ENCODE data around the gene BMP4.

DNA sequence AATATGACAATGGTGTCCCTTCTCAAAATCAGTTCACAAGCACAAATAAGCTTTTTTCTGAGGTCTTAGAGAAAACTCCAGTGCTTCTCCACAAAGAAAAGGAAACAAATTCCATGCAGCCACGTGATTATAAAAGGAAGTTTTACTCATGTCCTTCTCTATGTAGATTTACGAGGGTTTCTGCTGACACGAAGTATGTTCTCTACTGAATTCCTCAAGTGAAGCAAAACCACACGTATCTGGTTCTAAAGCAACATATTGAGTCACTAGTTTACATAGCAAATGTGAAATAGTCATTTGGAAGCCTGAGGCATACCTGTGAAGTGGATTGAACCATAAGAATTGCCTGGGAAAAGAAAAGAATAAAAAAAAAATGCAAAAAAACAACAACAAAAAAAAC is 31.9 kb downstream of the BMP4 start:
- TF ChIP-seq, protein P1, sequence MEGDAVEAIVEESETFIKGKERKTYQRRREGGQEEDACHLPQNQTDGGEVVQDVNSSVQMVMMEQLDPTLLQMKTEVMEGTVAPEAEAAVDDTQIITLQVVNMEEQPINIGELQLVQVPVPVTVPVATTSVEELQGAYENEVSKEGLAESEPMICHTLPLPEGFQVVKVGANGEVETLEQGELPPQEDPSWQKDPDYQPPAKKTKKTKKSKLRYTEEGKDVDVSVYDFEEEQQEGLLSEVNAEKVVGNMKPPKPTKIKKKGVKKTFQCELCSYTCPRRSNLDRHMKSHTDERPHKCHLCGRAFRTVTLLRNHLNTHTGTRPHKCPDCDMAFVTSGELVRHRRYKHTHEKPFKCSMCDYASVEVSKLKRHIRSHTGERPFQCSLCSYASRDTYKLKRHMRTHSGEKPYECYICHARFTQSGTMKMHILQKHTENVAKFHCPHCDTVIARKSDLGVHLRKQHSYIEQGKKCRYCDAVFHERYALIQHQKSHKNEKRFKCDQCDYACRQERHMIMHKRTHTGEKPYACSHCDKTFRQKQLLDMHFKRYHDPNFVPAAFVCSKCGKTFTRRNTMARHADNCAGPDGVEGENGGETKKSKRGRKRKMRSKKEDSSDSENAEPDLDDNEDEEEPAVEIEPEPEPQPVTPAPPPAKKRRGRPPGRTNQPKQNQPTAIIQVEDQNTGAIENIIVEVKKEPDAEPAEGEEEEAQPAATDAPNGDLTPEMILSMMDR (IDR thresholded peaks at IDR 0.05), result no peak
- TF ChIP-seq POLR2A (IDR thresholded peaks at IDR 0.05), result no peak

Measured in Peyer's patch (tissue), 4 donors.